ENCODE results near the gene BAD.

BAD gene

GRCh38 chr11:64286801-64287159 lies 2.3 kb upstream of the BAD start:
- no peak overlapping the region for H3K23ac ChIP-seq (ENCODE audit: low read length)
- no peak overlapping the region for H4K8ac ChIP-seq (ENCODE audit: low read depth, low read length)
- peak overlapping the region; percentile 0 for H3K4me3 ChIP-seq (ENCODE audit: low read depth, low read length)
- H3K36me3 ChIP-seq (ENCODE audit: control insufficient read depth in 1 of 2, insufficient read depth in 2 of 2, low read length in 2 of 2): peaks cover 9 to 16% of the 10 kb centered on the region in 2 experiments
- peaks cover 14% of the 10 kb centered on the region for H3K79me1 ChIP-seq (ENCODE audit: low read length)
- WGBS (ENCODE audit: extremely low coverage, insufficient coverage, insufficient read length): no CpG with 5 or more reads among the region's 9 CpGs
- H3K4me1 ChIP-seq (ENCODE audit: control insufficient read depth in 1 of 2, insufficient read depth in 2 of 2, low read length in 2 of 2): peaks cover 14 to 21% of the 10 kb centered on the region in 2 experiments
- no peak overlapping the region for H2BK120ac ChIP-seq (ENCODE audit: insufficient read depth, low read length, poor library complexity)
- H3K4me2 ChIP-seq (ENCODE audit: low read length): no peak overlapping the region
- no peak overlapping the region for H3K9ac ChIP-seq (ENCODE audit: low read length)
- no peak overlapping the region for H3K18ac ChIP-seq (ENCODE audit: low read length)
- peaks cover 4% of the 10 kb centered on the region for H3K9me3 ChIP-seq (ENCODE audit: insufficient read depth, low read depth, low read length)
- H3K4ac ChIP-seq (ENCODE audit: low read depth, low read length): no peak overlapping the region
- peaks cover 15% of the 10 kb centered on the region for H3K27me3 ChIP-seq (ENCODE audit: insufficient read depth, low read length)
- H3K27ac ChIP-seq (ENCODE audit: low read depth, low read length): no peak overlapping the region
- DNase-seq: no peak
- H2BK5ac ChIP-seq (ENCODE audit: low read depth, low read length, poor library complexity): no peak overlapping the region
- no peak overlapping the region for H2AK5ac ChIP-seq (ENCODE audit: low read length)
- no peak overlapping the region for H4K12ac ChIP-seq (ENCODE audit: low read depth, low read length)
- no peak overlapping the region for H2AFZ ChIP-seq (ENCODE audit: insufficient read depth, low read length, poor library complexity)
- H3K14ac ChIP-seq (ENCODE audit: low read length): no peak overlapping the region
- H3K79me2 ChIP-seq (ENCODE audit: control insufficient read depth, insufficient read depth, low read length, poor library complexity): peaks cover 7% of the 10 kb centered on the region
- no peak overlapping the region for H2BK12ac ChIP-seq (ENCODE audit: low read length)
- H4K91ac ChIP-seq (ENCODE audit: low read depth, low read length): no peak overlapping the region

- H3K4me1 ChIP-seq (ENCODE audit: control insufficient read depth in 1 of 2, insufficient read depth in 2 of 2, low read length in 2 of 2): peaks cover 14 to 18% of the 10 kb centered on the region in 2 experiments
- H2BK5ac ChIP-seq (ENCODE audit: low read depth, low read length, poor library complexity): no peak overlapping the region
- H2BK12ac ChIP-seq (ENCODE audit: low read length): no peak overlapping the region
- H3K4me3 ChIP-seq (ENCODE audit: low read depth, low read length): peak overlapping the region; percentile 86
- peak overlapping the region; percentile 38 for H2AFZ ChIP-seq (ENCODE audit: insufficient read depth, low read length, poor library complexity)
- H3K4ac ChIP-seq (ENCODE audit: low read depth, low read length): peak overlapping the region; percentile 46
- H3K9me3 ChIP-seq (ENCODE audit: insufficient read depth, low read depth, low read length): peaks cover 2% of the 10 kb centered on the region
- peak overlapping the region; percentile 76 for H4K8ac ChIP-seq (ENCODE audit: low read depth, low read length)
- H3K18ac ChIP-seq (ENCODE audit: low read length): peak overlapping the region; percentile 28
- peaks cover 9 to 18% of the 10 kb centered on the region in 2 experiments for H3K36me3 ChIP-seq (ENCODE audit: control insufficient read depth in 1 of 2, insufficient read depth in 2 of 2, low read length in 2 of 2)
- peaks cover 14% of the 10 kb centered on the region for H3K79me1 ChIP-seq (ENCODE audit: low read length)
- DNase-seq: no peak
- H3K14ac ChIP-seq (ENCODE audit: low read length): peak overlapping the region; percentile 41
- peaks cover 7% of the 10 kb centered on the region for H3K79me2 ChIP-seq (ENCODE audit: control insufficient read depth, insufficient read depth, low read length, poor library complexity)
- H4K91ac ChIP-seq (ENCODE audit: low read depth, low read length): peak overlapping the region; percentile 41
- no peak overlapping the region for H3K23ac ChIP-seq (ENCODE audit: low read length)
- peak overlapping the region; percentile 8 for H3K9ac ChIP-seq (ENCODE audit: low read length)
- peaks cover 8% of the 10 kb centered on the region for H3K27me3 ChIP-seq (ENCODE audit: insufficient read depth, low read length)
- H4K12ac ChIP-seq (ENCODE audit: low read depth, low read length): peak overlapping the region; percentile 49
- peak overlapping the region; percentile 16 for H2BK120ac ChIP-seq (ENCODE audit: insufficient read depth, low read length, poor library complexity)
- WGBS (ENCODE audit: extremely low coverage, insufficient coverage, insufficient read length): no CpG with 5 or more reads among the region's 40 CpGs
- H3K27ac ChIP-seq (ENCODE audit: low read depth, low read length): no peak overlapping the region
- peak overlapping the region; percentile 77 for H2AK5ac ChIP-seq (ENCODE audit: low read length)
- peak overlapping the region; percentile 100 for H3K4me2 ChIP-seq (ENCODE audit: low read length)
These were observed 1.7 kb upstream of the BAD start for GRCh38 chr11:64285885-64286800.

DNA sequence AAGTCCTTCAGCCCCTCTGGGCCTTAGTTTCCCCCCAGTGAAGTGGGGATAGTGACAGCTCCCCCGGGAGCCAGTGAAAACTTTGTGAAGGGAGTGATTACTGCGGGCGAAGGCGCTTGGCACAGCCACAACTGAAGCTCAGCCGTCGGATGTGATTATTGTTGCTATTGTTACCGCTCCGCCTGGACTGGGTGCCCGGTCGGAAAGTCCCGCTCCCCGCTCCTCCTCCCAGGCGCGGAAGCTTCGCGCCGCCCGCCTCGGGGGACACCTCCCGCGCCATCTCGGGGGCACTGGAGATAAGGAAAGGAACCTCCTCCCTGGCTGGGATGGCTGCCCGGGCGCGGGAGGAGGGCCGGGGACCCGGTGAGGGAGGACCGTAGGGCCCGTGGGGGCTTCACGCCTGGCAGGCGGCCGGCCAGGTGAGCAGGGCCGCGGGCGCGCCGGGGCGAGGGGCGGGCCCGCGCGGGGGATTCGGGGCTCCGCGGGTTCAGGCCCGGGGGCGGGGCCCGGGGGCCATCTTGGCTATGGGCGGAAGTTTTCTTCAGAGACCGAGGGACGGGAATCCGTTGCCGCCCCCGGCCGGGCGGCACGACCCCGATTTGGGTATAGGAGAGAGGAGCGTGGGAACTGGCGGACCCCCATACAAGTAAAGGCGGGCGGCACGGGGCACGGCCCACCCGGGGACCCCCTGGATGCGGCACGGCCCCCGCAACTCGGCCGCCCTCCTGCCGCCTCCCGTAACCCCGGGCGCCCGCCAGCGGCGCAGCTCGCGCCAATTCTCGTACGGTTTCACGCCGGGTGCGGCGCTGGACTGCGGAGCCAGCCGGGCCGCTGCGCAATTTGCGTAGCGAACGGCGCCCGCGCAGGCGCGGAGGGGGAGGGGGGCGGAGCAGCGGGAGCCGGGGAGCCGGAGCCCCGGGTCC lies 758 bp upstream of the BAD start, which contains the start of gene GPR137:
Gene GPR137 (plus strand): TSS at position 887 of the 923 bp plus-strand sequence. CDS start 677 bp downstream, outside the sequence.
- Histone ChIP-seq H2AK5ac (ENCODE audit: low read length) (peak within 1 kb of the TSS; percentile 77), H2BK12ac (ENCODE audit: low read length) (no peak within 1 kb of the TSS), H3K4me3 (ENCODE audit: low read depth, low read length) (peak within 1 kb of the TSS; percentile 86), H2BK120ac (ENCODE audit: insufficient read depth, low read length, poor library complexity) (peak within 1 kb of the TSS; percentile 59), H3K79me2 (ENCODE audit: control insufficient read depth, insufficient read depth, low read length, poor library complexity) (peaks cover 7% of the 10 kb centered on the region), H4K91ac (ENCODE audit: low read depth, low read length) (peak within 1 kb of the TSS; percentile 76), H4K8ac (ENCODE audit: low read depth, low read length) (peak within 1 kb of the TSS; percentile 81), H3K27ac (ENCODE audit: low read depth, low read length) (peak within 1 kb of the TSS; percentile 77), H3K4me2 (ENCODE audit: low read length) (peak within 1 kb of the TSS; percentile 100), H4K12ac (ENCODE audit: low read depth, low read length) (peak within 1 kb of the TSS; percentile 49), H3K9me3 (ENCODE audit: insufficient read depth, low read depth, low read length) (peaks cover 2% of the 10 kb centered on the region), H3K4ac (ENCODE audit: low read depth, low read length) (peak within 1 kb of the TSS; percentile 46), H2AFZ (ENCODE audit: insufficient read depth, low read length, poor library complexity) (peak within 1 kb of the TSS; percentile 80), H3K4me1 (ENCODE audit: control insufficient read depth in 1 of 2, insufficient read depth in 2 of 2, low read length in 2 of 2) (peaks cover 14 to 18% of the 10 kb centered on the region in 2 experiments), H2BK5ac (ENCODE audit: low read depth, low read length, poor library complexity) (peak within 1 kb of the TSS; percentile 63), H3K36me3 (ENCODE audit: control insufficient read depth in 1 of 2, insufficient read depth in 2 of 2, low read length in 2 of 2) (peaks cover 9 to 18% of the 10 kb centered on the region in 2 experiments), H3K79me1 (ENCODE audit: low read length) (peaks cover 14% of the 10 kb centered on the region), H3K9ac (ENCODE audit: low read length) (peak within 1 kb of the TSS; percentile 86), H3K14ac (ENCODE audit: low read length) (peak within 1 kb of the TSS; percentile 41), H3K27me3 (ENCODE audit: insufficient read depth, low read length) (peaks cover 3% of the 10 kb centered on the region), H3K18ac (ENCODE audit: low read length) (peak within 1 kb of the TSS; percentile 32), H3K23ac (ENCODE audit: low read length) (no peak within 1 kb of the TSS)
- WGBS (ENCODE audit: extremely low coverage, insufficient coverage, insufficient read length): no CpG with 5 or more reads among the region's 102 CpGs
- peak; percentile 67 to 81 for DNase-seq

DNA sequence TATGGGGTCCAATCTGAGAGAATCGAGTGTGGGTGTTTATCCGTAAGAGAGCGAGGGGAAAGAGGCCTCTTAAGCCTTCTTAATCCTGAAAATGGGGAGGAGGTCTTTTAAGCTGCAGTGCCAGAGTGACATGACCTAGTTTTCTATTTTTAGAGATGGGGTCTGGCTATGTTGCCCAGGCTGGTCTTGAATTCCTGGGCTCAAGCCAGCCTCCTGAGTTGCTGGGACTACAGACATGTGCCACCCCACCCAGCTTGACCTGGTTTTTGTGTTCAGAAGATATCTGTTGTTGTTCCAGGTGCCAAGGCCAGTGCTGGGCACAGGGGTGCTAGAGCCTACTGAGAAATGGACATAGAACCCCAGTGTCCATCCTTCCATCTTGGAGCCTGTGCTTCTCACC lies 1.4 kb downstream of the BAD start:
- no peak overlapping the region for H2BK12ac ChIP-seq (ENCODE audit: low read length)
- H3K9ac ChIP-seq (ENCODE audit: low read length): no peak overlapping the region
- H3K4me1 ChIP-seq (ENCODE audit: control insufficient read depth in 1 of 2, insufficient read depth in 2 of 2, low read length in 2 of 2): peaks cover 14 to 18% of the 10 kb centered on the region in 2 experiments
- no peak overlapping the region for H2BK5ac ChIP-seq (ENCODE audit: low read depth, low read length, poor library complexity)
- H3K79me2 ChIP-seq (ENCODE audit: control insufficient read depth, insufficient read depth, low read length, poor library complexity): peaks cover 7% of the 10 kb centered on the region
- H2BK120ac ChIP-seq (ENCODE audit: insufficient read depth, low read length, poor library complexity): no peak overlapping the region
- no CpG with 5 or more reads among the region's 3 CpGs for WGBS (ENCODE audit: extremely low coverage, insufficient coverage, insufficient read length)
- H3K14ac ChIP-seq (ENCODE audit: low read length): no peak overlapping the region
- no peak overlapping the region for H3K4me3 ChIP-seq (ENCODE audit: low read depth, low read length)
- H4K91ac ChIP-seq (ENCODE audit: low read depth, low read length): no peak overlapping the region
- H3K36me3 ChIP-seq (ENCODE audit: control insufficient read depth in 1 of 2, insufficient read depth in 2 of 2, low read length in 2 of 2): peaks cover 14 to 18% of the 10 kb centered on the region in 2 experiments
- H3K9me3 ChIP-seq (ENCODE audit: insufficient read depth, low read depth, low read length): peaks cover 2% of the 10 kb centered on the region
- H3K4me2 ChIP-seq (ENCODE audit: low read length): no peak overlapping the region
- no peak overlapping the region for H4K8ac ChIP-seq (ENCODE audit: low read depth, low read length)
- no peak overlapping the region for H2AFZ ChIP-seq (ENCODE audit: insufficient read depth, low read length, poor library complexity)
- peaks cover 14% of the 10 kb centered on the region for H3K79me1 ChIP-seq (ENCODE audit: low read length)
- peak overlapping the region; percentile 50 for H2AK5ac ChIP-seq (ENCODE audit: low read length)
- no peak overlapping the region for H3K27ac ChIP-seq (ENCODE audit: low read depth, low read length)
- no peaks in the 10 kb centered on the region for H3K27me3 ChIP-seq (ENCODE audit: insufficient read depth, low read length)
- no peak for DNase-seq
- H3K4ac ChIP-seq (ENCODE audit: low read depth, low read length): no peak overlapping the region
- no peak overlapping the region for H4K12ac ChIP-seq (ENCODE audit: low read depth, low read length)
- H3K18ac ChIP-seq (ENCODE audit: low read length): no peak overlapping the region
- no peak overlapping the region for H3K23ac ChIP-seq (ENCODE audit: low read length)

Measured in trophoblast cell (in vitro differentiated cells and primary cell).